ENCODE measurements around the gene KRTAP10-1.

KRTAP10-1 gene

DNA sequence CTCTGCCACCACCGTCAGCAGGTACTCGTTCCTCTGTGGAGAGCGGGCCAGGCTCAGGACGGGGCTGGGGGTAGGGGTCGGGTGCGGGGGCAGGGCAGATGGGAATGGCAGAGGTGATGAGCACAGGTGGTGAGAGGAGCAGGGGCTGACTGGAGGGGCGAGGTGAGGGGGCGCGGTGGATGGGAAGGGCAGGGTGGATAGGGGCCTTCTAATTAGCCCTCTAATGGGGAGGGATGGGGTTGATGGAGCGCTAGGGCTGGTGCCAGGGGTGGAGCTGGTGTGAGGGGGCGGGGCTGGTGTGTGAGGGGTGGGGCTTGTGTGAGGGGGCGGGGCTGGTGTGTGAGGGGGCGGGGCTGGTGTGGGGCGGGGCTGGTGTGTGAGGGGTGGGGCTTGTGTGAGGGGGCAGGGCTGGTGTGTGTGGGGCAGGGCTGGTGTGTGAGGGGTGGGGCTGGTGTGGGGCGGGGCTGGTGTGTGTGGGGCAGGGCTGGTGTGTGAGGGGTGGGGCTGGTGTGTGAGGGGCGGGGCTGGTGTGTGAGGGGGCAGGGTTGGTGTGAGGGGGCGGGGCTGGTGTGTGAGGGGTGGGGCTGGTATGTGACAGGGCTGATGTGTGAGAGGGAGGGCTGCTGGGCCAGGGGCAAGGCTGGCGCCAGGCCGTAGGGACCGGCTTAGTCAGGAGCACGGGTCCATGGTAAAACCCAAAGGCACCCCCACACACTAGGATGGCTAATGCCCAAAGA, 5.9 kb downstream of the KRTAP10-1 start:
- no peak for TF ChIP-seq POLR2AphosphoS5 (IDR thresholded peaks at IDR 0.05; ENCODE audit: borderline replicate concordance, low read depth, low read length)
- no peak for TF ChIP-seq EZH2 (IDR thresholded peaks at IDR 0.05)
- TF ChIP-seq FOXP2 (optimal IDR thresholded peaks at IDR 0.05; ENCODE audit: control extremely low read depth, extremely low read length, insufficient read depth): no peak
- no peak overlapping the region for H3K27ac ChIP-seq
- peaks cover 9% of the 10 kb centered on the region; the same call in 1 of the 2 replicates for H3K36me3 ChIP-seq (ENCODE audit: insufficient read depth, low read length)
- no peak overlapping the region for H3K9ac ChIP-seq (ENCODE audit: insufficient read length)
- H3K9me3 ChIP-seq (ENCODE audit: low read depth, low read length): no peaks in the 10 kb centered on the region
- no peak overlapping the region for H3K4me3 ChIP-seq
- no peak for DNase-seq (ENCODE audit: low read depth, low spot score)

GRCh38 chr21:44533121-44533890, 6.7 kb downstream of the KRTAP10-1 start:
- H3K9me3 ChIP-seq (ENCODE audit: low read depth, low read length): no peaks in the 10 kb centered on the region
- H3K36me3 ChIP-seq (ENCODE audit: insufficient read depth, low read length): peaks cover 10% of the 10 kb centered on the region; the same call in 1 of the 2 replicates
- H3K27ac ChIP-seq: no peak overlapping the region
- H3K4me3 ChIP-seq: no peak overlapping the region
- no peak overlapping the region for H3K9ac ChIP-seq (ENCODE audit: insufficient read length)
- TF ChIP-seq FOXP2 (optimal IDR thresholded peaks at IDR 0.05; ENCODE audit: control extremely low read depth, extremely low read length, insufficient read depth): no peak
- TF ChIP-seq POLR2AphosphoS5 (IDR thresholded peaks at IDR 0.05; ENCODE audit: borderline replicate concordance, low read depth, low read length): no peak
- TF ChIP-seq EZH2 (IDR thresholded peaks at IDR 0.05): no peak
- DNase-seq (ENCODE audit: low read depth, low spot score): no peak

DNA sequence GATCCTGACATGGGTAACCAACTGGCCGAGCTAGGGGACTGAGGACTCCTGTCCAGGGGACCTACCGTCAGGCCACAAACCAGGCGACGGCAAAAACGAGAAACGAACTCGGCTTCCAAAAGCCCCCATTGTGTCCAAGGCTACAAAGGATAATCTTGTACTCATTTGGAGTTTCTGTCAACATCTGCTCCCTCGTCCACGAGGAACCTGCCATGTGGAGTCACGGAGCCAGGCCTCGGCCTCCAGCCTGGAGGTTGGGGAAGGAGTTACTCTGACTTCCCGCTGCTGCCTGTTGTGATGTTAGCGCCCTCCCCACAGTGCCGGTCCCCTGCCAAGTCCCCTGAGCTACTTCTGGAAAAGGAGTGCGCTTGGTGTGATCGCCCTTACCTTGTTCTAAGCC, 7.3 kb downstream of the KRTAP10-1 start:
- Histone ChIP-seq H3K9me3 (ENCODE audit: low read depth, low read length) (no peaks in the 10 kb centered on the region), H3K4me3 (no peak overlapping the region), H3K36me3 (ENCODE audit: insufficient read depth, low read length) (peaks cover 16% of the 10 kb centered on the region; the same call in 1 of the 2 replicates), H3K9ac (ENCODE audit: insufficient read length) (no peak overlapping the region), H3K27ac (no peak overlapping the region)
- TF ChIP-seq EZH2 (IDR thresholded peaks at IDR 0.05): no peak
- no peak for TF ChIP-seq POLR2AphosphoS5 (IDR thresholded peaks at IDR 0.05; ENCODE audit: borderline replicate concordance, low read depth, low read length)
- TF ChIP-seq FOXP2 (optimal IDR thresholded peaks at IDR 0.05; ENCODE audit: control extremely low read depth, extremely low read length, insufficient read depth): no peak
- no peak for DNase-seq (ENCODE audit: low read depth, low spot score)

GRCh38 chr21:44531606-44532564, 8.1 kb downstream of the KRTAP10-1 start:
- Histone ChIP-seq H3K27ac (no peak overlapping the region), H3K9me3 (ENCODE audit: low read depth, low read length) (no peaks in the 10 kb centered on the region), H3K9ac (ENCODE audit: insufficient read length) (no peak overlapping the region), H3K36me3 (ENCODE audit: insufficient read depth, low read length) (peaks cover 22% of the 10 kb centered on the region; the same call in 1 of the 2 replicates), H3K4me3 (no peak overlapping the region)
- DNase-seq (ENCODE audit: low read depth, low spot score): no peak
- TF ChIP-seq POLR2AphosphoS5 (IDR thresholded peaks at IDR 0.05; ENCODE audit: borderline replicate concordance, low read depth, low read length): no peak
- TF ChIP-seq FOXP2 (optimal IDR thresholded peaks at IDR 0.05; ENCODE audit: control extremely low read depth, extremely low read length, insufficient read depth): no peak
- TF ChIP-seq EZH2 (IDR thresholded peaks at IDR 0.05): no peak

GRCh38 chr21:44530903-44531605, 8.9 kb downstream of the KRTAP10-1 start:
- DNase-seq (ENCODE audit: low read depth, low spot score): no peak
- no peak for TF ChIP-seq POLR2AphosphoS5 (IDR thresholded peaks at IDR 0.05; ENCODE audit: borderline replicate concordance, low read depth, low read length)
- TF ChIP-seq EZH2 (IDR thresholded peaks at IDR 0.05): no peak
- TF ChIP-seq FOXP2 (optimal IDR thresholded peaks at IDR 0.05; ENCODE audit: control extremely low read depth, extremely low read length, insufficient read depth): no peak
- no peak overlapping the region for H3K9ac ChIP-seq (ENCODE audit: insufficient read length)
- H3K9me3 ChIP-seq (ENCODE audit: low read depth, low read length): no peaks in the 10 kb centered on the region
- H3K4me3 ChIP-seq: no peak overlapping the region
- peaks cover 30% of the 10 kb centered on the region; the same call in 1 of the 2 replicates for H3K36me3 ChIP-seq (ENCODE audit: insufficient read depth, low read length)
- H3K27ac ChIP-seq: no peak overlapping the region

DNA sequence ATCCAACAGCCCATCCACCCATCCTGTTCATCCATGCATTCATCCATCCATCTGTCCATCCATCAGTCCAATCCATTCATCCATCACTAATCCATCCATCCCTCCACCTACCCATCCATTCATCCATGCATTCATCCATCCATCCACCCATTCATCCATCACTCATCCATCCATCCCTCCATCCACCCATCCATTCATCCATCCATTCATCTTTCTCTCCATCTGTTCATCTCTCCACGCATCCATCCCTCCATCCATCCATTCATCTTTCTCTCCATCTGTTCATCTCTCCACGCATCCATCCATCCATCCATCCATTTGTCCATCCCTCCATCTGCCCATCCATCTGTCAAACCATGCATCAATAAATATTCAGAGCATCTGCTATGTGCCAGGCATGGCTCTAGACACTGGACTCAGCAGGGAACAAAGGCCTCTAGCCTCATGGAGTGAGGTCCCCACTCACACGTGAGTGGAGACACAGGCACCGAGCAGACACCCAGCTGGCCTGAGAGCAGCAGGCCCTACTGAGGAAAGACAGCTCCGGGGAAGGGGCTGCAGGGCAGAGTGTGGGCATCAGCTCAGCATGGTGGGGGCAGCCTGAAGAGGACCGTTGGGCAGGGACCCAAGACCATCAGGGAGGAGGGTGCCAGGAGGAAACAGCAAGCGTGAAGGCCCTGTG, 9.6 kb downstream of the KRTAP10-1 start:
- H3K9me3 ChIP-seq (ENCODE audit: low read depth, low read length): no peaks in the 10 kb centered on the region
- no peak overlapping the region for H3K4me3 ChIP-seq
- no peak for DNase-seq (ENCODE audit: low read depth, low spot score)
- TF ChIP-seq EZH2 (IDR thresholded peaks at IDR 0.05): no peak
- no peak for TF ChIP-seq POLR2AphosphoS5 (IDR thresholded peaks at IDR 0.05; ENCODE audit: borderline replicate concordance, low read depth, low read length)
- no peak for TF ChIP-seq FOXP2 (optimal IDR thresholded peaks at IDR 0.05; ENCODE audit: control extremely low read depth, extremely low read length, insufficient read depth)
- peaks cover 37% of the 10 kb centered on the region for H3K36me3 ChIP-seq (ENCODE audit: insufficient read depth, low read length)
- H3K9ac ChIP-seq (ENCODE audit: insufficient read length): no peak overlapping the region
- no peak overlapping the region for H3K27ac ChIP-seq
